ENCODE data around the gene NPY2R. TPM values are rescaled to one million over a fixed set of nuclear protein-coding genes. Genes with fewer than 3 reads are reported as not detected.

Gene NPY2R
- polyA plus RNA-seq, 1 donor from 2014 or later: 1.2 TPM

DNA sequence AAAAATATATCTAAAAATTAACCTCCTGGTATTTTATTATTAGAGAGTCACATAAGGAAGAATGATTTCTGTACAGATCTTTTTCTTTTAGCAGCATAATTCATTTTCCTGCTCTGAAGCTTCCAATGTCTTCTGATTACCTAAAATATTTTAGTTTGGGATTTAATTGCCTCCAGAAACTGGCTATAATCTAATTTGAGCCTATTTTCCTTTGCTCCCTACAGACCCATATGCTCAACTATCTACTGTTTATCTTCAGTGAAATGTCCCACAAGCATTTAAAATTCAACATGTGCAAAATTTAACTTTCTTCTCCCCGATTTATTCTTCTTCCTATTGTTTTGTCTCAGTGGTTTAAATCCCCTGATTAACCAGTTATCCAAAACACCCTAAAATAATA is 29.1 kb downstream of the NPY2R start:
- H3K9me3 ChIP-seq (ENCODE audit: low read length): peaks cover 6% of the 10 kb centered on the region
- H3K4me3 ChIP-seq (ENCODE audit: low read length): no peak overlapping the region
- no peaks in the 10 kb centered on the region for H3F3A ChIP-seq (ENCODE audit: insufficient read depth, low read length, poor library complexity, severe bottlenecking)
- TF ChIP-seq SMC3 (conservative IDR thresholded peaks at IDR 0.05; ENCODE audit: poor library complexity) (no peak), TAF1 (IDR thresholded peaks at IDR 0.05; ENCODE audit: low read depth) (no peak), MXI1 (conservative IDR thresholded peaks at IDR 0.05; ENCODE audit: poor library complexity, severe bottlenecking) (no peak), EZH2 (IDR thresholded peaks at IDR 0.05; ENCODE audit: borderline replicate concordance, insufficient read depth, low read length, poor library complexity, severe bottlenecking) (no peak)
- no peaks in the 10 kb centered on the region for H3K36me3 ChIP-seq (ENCODE audit: insufficient read depth, low read length)
- H3K27ac ChIP-seq (ENCODE audit: low read length): no peak overlapping the region
- H2AFZ ChIP-seq (ENCODE audit: low read depth, low read length): no peak overlapping the region
- no peak overlapping the region for H3K4me2 ChIP-seq (ENCODE audit: low read length)
- no peaks in the 10 kb centered on the region for H3K79me2 ChIP-seq (replicated peaks; ENCODE audit: insufficient read depth, low read length)
- no peak overlapping the region for H3K9ac ChIP-seq (ENCODE audit: low read length)
- no peaks in the 10 kb centered on the region for H4K20me1 ChIP-seq (ENCODE audit: insufficient read depth)
- no peaks in the 10 kb centered on the region for H3K27me3 ChIP-seq (ENCODE audit: insufficient read depth, low read depth, low read length)
- H3K9me2 ChIP-seq (ENCODE audit: insufficient read depth, low read length): no peaks in the 10 kb centered on the region

DNA sequence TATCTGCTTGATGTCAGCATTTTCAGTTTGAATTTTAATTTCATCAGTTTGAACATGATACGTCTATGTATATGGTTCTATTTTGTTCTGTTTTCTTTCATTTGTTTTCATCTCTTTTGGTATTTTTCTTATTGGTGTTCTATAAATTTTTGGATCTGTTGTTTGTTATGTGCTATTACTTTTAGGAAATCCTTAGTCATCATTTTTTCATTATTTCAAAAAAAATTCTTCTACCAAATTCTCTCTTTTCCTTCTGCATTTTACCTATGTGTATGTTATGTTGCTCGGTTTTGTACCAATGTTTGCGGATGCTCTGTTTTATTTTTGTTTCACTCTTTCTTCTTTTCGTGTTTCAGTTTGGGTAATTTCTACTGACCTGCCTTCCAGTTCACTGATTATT is 32.8 kb downstream of the NPY2R start:
- TF ChIP-seq SMC3 (conservative IDR thresholded peaks at IDR 0.05; ENCODE audit: poor library complexity) (no peak), TAF1 (IDR thresholded peaks at IDR 0.05; ENCODE audit: low read depth) (no peak), MXI1 (conservative IDR thresholded peaks at IDR 0.05; ENCODE audit: poor library complexity, severe bottlenecking) (no peak), RAD21 (conservative IDR thresholded peaks at IDR 0.05) (no peak)
- H3K9me2 ChIP-seq (ENCODE audit: insufficient read depth, low read length): no peaks in the 10 kb centered on the region
- H3K27me3 ChIP-seq (ENCODE audit: insufficient read depth, low read depth, low read length): no peaks in the 10 kb centered on the region
- no peak overlapping the region for H3K4me2 ChIP-seq (ENCODE audit: low read length)
- H3K27ac ChIP-seq (ENCODE audit: low read length): no peak overlapping the region
- no peak overlapping the region for H3K9ac ChIP-seq (ENCODE audit: low read length)
- H4K20me1 ChIP-seq (ENCODE audit: insufficient read depth): no peaks in the 10 kb centered on the region
- H3K4me3 ChIP-seq (ENCODE audit: low read length): no peak overlapping the region
- H2AFZ ChIP-seq (ENCODE audit: low read depth, low read length): no peak overlapping the region
- H3F3A ChIP-seq (ENCODE audit: insufficient read depth, low read length, poor library complexity, severe bottlenecking): no peaks in the 10 kb centered on the region
- peaks cover 6% of the 10 kb centered on the region for H3K9me3 ChIP-seq (ENCODE audit: low read length)
- no peaks in the 10 kb centered on the region for H3K79me2 ChIP-seq (replicated peaks; ENCODE audit: insufficient read depth, low read length)
- no peaks in the 10 kb centered on the region for H3K36me3 ChIP-seq (ENCODE audit: insufficient read depth, low read length)

DNA sequence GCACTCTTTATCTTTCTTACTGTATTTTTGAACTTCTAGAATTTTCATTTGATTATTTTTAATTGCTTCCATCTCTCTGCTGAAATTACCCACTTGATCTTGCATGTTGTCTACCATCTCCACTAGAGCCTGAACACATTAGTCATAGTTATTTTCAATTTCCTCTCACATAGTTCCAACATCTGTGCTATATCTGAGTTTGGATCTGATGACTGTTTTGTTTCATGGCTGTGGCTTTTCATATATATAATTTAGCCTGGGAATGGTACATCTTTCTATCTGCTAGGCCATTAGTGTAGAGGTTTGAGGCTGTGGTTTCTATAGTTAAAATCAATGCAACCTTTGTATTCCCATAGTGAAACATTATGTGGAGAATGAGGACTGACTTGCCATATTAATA is 33.2 kb downstream of the NPY2R start:
- Histone ChIP-seq H3K9me2 (ENCODE audit: insufficient read depth, low read length) (no peaks in the 10 kb centered on the region), H3K79me2 (replicated peaks; ENCODE audit: insufficient read depth, low read length) (no peaks in the 10 kb centered on the region), H3K36me3 (ENCODE audit: insufficient read depth, low read length) (no peaks in the 10 kb centered on the region), H3K27ac (ENCODE audit: low read length) (no peak overlapping the region), H3K27me3 (ENCODE audit: insufficient read depth, low read depth, low read length) (no peaks in the 10 kb centered on the region), H4K20me1 (ENCODE audit: insufficient read depth) (no peaks in the 10 kb centered on the region), H3K9me3 (ENCODE audit: low read length) (peaks cover 6% of the 10 kb centered on the region), H3K4me2 (ENCODE audit: low read length) (no peak overlapping the region), H3K9ac (ENCODE audit: low read length) (no peak overlapping the region), H2AFZ (ENCODE audit: low read depth, low read length) (no peak overlapping the region), H3K4me3 (ENCODE audit: low read length) (no peak overlapping the region), H3F3A (ENCODE audit: insufficient read depth, low read length, poor library complexity, severe bottlenecking) (no peaks in the 10 kb centered on the region)
- TF ChIP-seq, protein P1, sequence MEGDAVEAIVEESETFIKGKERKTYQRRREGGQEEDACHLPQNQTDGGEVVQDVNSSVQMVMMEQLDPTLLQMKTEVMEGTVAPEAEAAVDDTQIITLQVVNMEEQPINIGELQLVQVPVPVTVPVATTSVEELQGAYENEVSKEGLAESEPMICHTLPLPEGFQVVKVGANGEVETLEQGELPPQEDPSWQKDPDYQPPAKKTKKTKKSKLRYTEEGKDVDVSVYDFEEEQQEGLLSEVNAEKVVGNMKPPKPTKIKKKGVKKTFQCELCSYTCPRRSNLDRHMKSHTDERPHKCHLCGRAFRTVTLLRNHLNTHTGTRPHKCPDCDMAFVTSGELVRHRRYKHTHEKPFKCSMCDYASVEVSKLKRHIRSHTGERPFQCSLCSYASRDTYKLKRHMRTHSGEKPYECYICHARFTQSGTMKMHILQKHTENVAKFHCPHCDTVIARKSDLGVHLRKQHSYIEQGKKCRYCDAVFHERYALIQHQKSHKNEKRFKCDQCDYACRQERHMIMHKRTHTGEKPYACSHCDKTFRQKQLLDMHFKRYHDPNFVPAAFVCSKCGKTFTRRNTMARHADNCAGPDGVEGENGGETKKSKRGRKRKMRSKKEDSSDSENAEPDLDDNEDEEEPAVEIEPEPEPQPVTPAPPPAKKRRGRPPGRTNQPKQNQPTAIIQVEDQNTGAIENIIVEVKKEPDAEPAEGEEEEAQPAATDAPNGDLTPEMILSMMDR (IDR thresholded peaks at IDR 0.05; ENCODE audit: poor library complexity, severe bottlenecking): no peak
- TF ChIP-seq TAF1 (IDR thresholded peaks at IDR 0.05; ENCODE audit: low read depth): no peak
- TF ChIP-seq EZH2 (IDR thresholded peaks at IDR 0.05; ENCODE audit: borderline replicate concordance, insufficient read depth, low read length, poor library complexity, severe bottlenecking): no peak
- TF ChIP-seq POLR2AphosphoS5 (IDR thresholded peaks at IDR 0.05): no peak
- no peak for TF ChIP-seq RAD21 (conservative IDR thresholded peaks at IDR 0.05)
- TF ChIP-seq, protein P2, sequence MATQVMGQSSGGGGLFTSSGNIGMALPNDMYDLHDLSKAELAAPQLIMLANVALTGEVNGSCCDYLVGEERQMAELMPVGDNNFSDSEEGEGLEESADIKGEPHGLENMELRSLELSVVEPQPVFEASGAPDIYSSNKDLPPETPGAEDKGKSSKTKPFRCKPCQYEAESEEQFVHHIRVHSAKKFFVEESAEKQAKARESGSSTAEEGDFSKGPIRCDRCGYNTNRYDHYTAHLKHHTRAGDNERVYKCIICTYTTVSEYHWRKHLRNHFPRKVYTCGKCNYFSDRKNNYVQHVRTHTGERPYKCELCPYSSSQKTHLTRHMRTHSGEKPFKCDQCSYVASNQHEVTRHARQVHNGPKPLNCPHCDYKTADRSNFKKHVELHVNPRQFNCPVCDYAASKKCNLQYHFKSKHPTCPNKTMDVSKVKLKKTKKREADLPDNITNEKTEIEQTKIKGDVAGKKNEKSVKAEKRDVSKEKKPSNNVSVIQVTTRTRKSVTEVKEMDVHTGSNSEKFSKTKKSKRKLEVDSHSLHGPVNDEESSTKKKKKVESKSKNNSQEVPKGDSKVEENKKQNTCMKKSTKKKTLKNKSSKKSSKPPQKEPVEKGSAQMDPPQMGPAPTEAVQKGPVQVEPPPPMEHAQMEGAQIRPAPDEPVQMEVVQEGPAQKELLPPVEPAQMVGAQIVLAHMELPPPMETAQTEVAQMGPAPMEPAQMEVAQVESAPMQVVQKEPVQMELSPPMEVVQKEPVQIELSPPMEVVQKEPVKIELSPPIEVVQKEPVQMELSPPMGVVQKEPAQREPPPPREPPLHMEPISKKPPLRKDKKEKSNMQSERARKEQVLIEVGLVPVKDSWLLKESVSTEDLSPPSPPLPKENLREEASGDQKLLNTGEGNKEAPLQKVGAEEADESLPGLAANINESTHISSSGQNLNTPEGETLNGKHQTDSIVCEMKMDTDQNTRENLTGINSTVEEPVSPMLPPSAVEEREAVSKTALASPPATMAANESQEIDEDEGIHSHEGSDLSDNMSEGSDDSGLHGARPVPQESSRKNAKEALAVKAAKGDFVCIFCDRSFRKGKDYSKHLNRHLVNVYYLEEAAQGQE (IDR thresholded peaks at IDR 0.05; ENCODE audit: borderline replicate concordance): no peak
- TF ChIP-seq MXI1 (conservative IDR thresholded peaks at IDR 0.05; ENCODE audit: poor library complexity, severe bottlenecking): no peak
- TF ChIP-seq SMC3 (conservative IDR thresholded peaks at IDR 0.05; ENCODE audit: poor library complexity): no peak
- no peak for TF ChIP-seq EP300 (conservative IDR thresholded peaks at IDR 0.05; ENCODE audit: poor library complexity, severe bottlenecking)
